Gastroesophageal sphincter (tissue), 3 donors: ENCODE data around the gene RYR2.

Experiments used
- CTCF ChIP-seq, 4 experiments: fragments of 200-600 bp in 2 of 4; fragments of 450-650 bp in 2 of 4; sonication (generic) in 1 of 4; IDR thresholded peaks; one replicate each; pipeline ENCODE4 v1.5.1; 2017 to 2019; ENCODE audit warnings: antibody characterized with exemption in 4 of 4, mild to moderate bottlenecking in 2 of 4, moderate library complexity in 2 of 4
- EP300 ChIP-seq: sonication (generic); formaldehyde crosslinking; IDR thresholded peaks from one replicate; pipeline ENCODE4 v1.6.1; 2017; ENCODE audit warnings: antibody characterized with exemption, mild to moderate bottlenecking
- POLR2A ChIP-seq, 2 donors: fragments of 450-650 bp; IDR thresholded peaks; one replicate each; pipeline ENCODE4 v1.6.1; 2017; ENCODE audit warnings: antibody characterized with exemption in 2 of 2, mild to moderate bottlenecking in 2 of 2, moderate library complexity in 1 of 2
- POLR2AphosphoS5 ChIP-seq: sonication (generic); formaldehyde crosslinking; IDR thresholded peaks from one replicate; pipeline ENCODE4 v1.6.1; 2017; ENCODE audit warnings: antibody characterized with exemption

GRCh38 chr1:237005674-237006073 lies 36.3 kb upstream of the RYR2 start:
- no peak for TF ChIP-seq EP300
- TF ChIP-seq POLR2A (IDR thresholded peaks at IDR 0.05), result no peak
- TF ChIP-seq CTCF (IDR thresholded peaks at IDR 0.05), result no peak
- TF ChIP-seq POLR2AphosphoS5, result no peak
